ENCODE results near the gene TMEM80.

- TF ChIP-seq CTCF (conservative IDR thresholded peaks at IDR 0.05 in 1 of 2, IDR thresholded peaks at IDR 0.05 in 1 of 2; ENCODE audit: low read depth in 1 of 2, low read length in 2 of 2) (no peak), EZH2 (IDR thresholded peaks at IDR 0.05; ENCODE audit: low read length, missing control alignments) (no peak)
These were observed 12.9 kb downstream of the TMEM80 start for GRCh38 chr11:708511-708910.

Data from fibroblast of lung (primary cell).